ENCODE measurements around the gene SMCR8. TPM values are rescaled to one million over a fixed set of nuclear protein-coding genes. Genes with fewer than 3 reads are reported as not detected.

SMCR8 gene
- total RNA-seq, 1 experiment from 2014 or later = 22.4 TPM

GRCh38 chr17:18278867-18279266, 36.2 kb upstream of the SMCR8 start:
- Histone ChIP-seq H2BK5ac (ENCODE audit: insufficient read length, low read length) (no peak overlapping the region), H3K79me1 (ENCODE audit: insufficient read depth, low read depth, low read length, poor library complexity, severe bottlenecking) (no peaks in the 10 kb centered on the region), H3K27ac (ENCODE audit: insufficient read length, low read depth, low read length) (no peak overlapping the region), H3K4ac (ENCODE audit: low read depth, low read length) (no peak overlapping the region), H3K9me3 (ENCODE audit: control insufficient read depth, low read depth, low read length) (no peaks in the 10 kb centered on the region), H3K23ac (ENCODE audit: insufficient read length, low read depth, low read length) (no peak overlapping the region), H2BK12ac (ENCODE audit: insufficient read length, low read depth, low read length) (no peak overlapping the region), H3K4me2 (ENCODE audit: insufficient read depth, insufficient read length, low read length) (no peak overlapping the region), H3K27me3 (ENCODE audit: insufficient read depth, low read length) (no peaks in the 10 kb centered on the region), H4K5ac (ENCODE audit: insufficient read length, low read depth, low read length) (no peak overlapping the region), H2BK120ac (ENCODE audit: low read depth, low read length, poor library complexity, severe bottlenecking) (no peak overlapping the region), H4K20me1 (ENCODE audit: control insufficient read depth, insufficient read depth, insufficient read length) (no peaks in the 10 kb centered on the region), H2AK5ac (ENCODE audit: insufficient read length, low read length) (no peak overlapping the region), H2BK15ac (ENCODE audit: low read depth, low read length) (no peak overlapping the region), H2BK20ac (ENCODE audit: low read depth, low read length, poor library complexity, severe bottlenecking) (no peak overlapping the region), H3T11ph (ENCODE audit: low read length) (no peak overlapping the region), H3K18ac (ENCODE audit: insufficient read length, low read depth, low read length) (no peak overlapping the region), H4K8ac (replicated peaks; ENCODE audit: insufficient read length, low read depth, low read length) (no peak overlapping the region), H3K14ac (ENCODE audit: insufficient read depth, low read length) (no peak overlapping the region), H3K23me2 (ENCODE audit: insufficient read length, low read depth, low read length, poor library complexity, severe bottlenecking) (no peaks in the 10 kb centered on the region), H4K91ac (ENCODE audit: insufficient read length, low read depth, low read length) (no peak overlapping the region), H2AFZ (ENCODE audit: low read length) (no peak overlapping the region), H3K9ac (ENCODE audit: extremely low read depth, insufficient read length, low read length) (no peak overlapping the region), H3K4me1 (ENCODE audit: insufficient read depth, low read length) (no peaks in the 10 kb centered on the region), H3K56ac (ENCODE audit: insufficient read length, low read depth, low read length) (no peak overlapping the region), H3K79me2 (ENCODE audit: insufficient read depth, low read length) (no peaks in the 10 kb centered on the region)
- no peak overlapping the region for H3K27ac Mint-ChIP-seq
- no peaks in the 10 kb centered on the region for H3K27me3 Mint-ChIP-seq (ENCODE audit: low read depth)
- WGBS (ENCODE audit: extremely low coverage, insufficient read length, low lambda C conversion rate) = no CpG with 5 or more reads among the region's 3 CpGs
- H3K36me3 Mint-ChIP-seq (ENCODE audit: insufficient read depth in 1 of 3, low read depth in 3 of 3) = peaks cover 39 to 85% (median 77%) of the 10 kb centered on the region in 3 experiments; a peak in 6 of 7 replicates
- no peaks in the 10 kb centered on the region for H3K4me1 Mint-ChIP-seq
- H3K9me3 Mint-ChIP-seq = no peaks in the 10 kb centered on the region
- DNase-seq = no peak
- no peak for TF ChIP-seq CTCF (conservative IDR thresholded peaks at IDR 0.05)
- H3K4me3 Mint-ChIP-seq = no peak overlapping the region
